ENCODE results near the gene LYSMD4.

DNA sequence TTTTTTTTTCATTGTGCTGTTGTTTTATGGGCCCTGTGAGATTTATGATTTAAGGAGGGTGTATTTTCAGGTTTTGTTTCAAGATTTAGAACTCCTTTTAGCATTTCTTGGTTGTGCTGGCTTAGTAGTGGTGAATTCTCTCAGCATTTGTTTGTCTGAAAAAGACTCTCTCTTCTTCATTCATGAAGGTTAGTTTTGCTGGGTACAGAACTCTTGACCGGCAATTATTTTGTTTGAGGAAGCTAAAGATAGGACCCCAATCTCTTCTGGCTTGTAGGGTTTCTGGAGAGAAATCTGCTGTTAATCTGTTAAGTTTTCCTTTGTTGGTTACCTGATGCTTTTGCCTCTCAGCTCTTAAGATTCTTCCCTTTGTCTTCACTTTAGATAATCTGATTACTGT lies 46.9 kb downstream of the LYSMD4 start:
- TF ChIP-seq, protein P1, sequence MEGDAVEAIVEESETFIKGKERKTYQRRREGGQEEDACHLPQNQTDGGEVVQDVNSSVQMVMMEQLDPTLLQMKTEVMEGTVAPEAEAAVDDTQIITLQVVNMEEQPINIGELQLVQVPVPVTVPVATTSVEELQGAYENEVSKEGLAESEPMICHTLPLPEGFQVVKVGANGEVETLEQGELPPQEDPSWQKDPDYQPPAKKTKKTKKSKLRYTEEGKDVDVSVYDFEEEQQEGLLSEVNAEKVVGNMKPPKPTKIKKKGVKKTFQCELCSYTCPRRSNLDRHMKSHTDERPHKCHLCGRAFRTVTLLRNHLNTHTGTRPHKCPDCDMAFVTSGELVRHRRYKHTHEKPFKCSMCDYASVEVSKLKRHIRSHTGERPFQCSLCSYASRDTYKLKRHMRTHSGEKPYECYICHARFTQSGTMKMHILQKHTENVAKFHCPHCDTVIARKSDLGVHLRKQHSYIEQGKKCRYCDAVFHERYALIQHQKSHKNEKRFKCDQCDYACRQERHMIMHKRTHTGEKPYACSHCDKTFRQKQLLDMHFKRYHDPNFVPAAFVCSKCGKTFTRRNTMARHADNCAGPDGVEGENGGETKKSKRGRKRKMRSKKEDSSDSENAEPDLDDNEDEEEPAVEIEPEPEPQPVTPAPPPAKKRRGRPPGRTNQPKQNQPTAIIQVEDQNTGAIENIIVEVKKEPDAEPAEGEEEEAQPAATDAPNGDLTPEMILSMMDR (IDR thresholded peaks at IDR 0.05): no peak
- no peak for TF ChIP-seq POLR2A (IDR thresholded peaks at IDR 0.05)
- no peak for TF ChIP-seq POLR2AphosphoS5 (IDR thresholded peaks at IDR 0.05)

Data from upper lobe of left lung (tissue), 4 donors.